Testis (tissue), 3 donors: Measurements from ENCODE around the gene P3R3URF. TPM values are rescaled to one million over a fixed set of nuclear protein-coding genes. Genes with fewer than 3 reads are reported as not detected.
A peak's percentile ranks its signal among the peaks of the same experiment; 100 is the strongest.

ENCODE experiments used
- DNase-seq: peaks from one replicate; pipeline ENCODE4 v3.0.0-alpha.2; 2019
- H3K27ac ChIP-seq, 2 donors: fragments of 200-600 bp; sonication (generic); one replicate each; pipeline ENCODE4 v1.5.1; 2019
- H3K27me3 ChIP-seq: fragments of 200-600 bp; sonication (generic); one replicate; pipeline ENCODE4 v1.5.1; 2019
- H3K36me3 ChIP-seq: fragments of 200-600 bp; sonication (generic); one replicate; pipeline ENCODE4 v1.5.1; 2017; ENCODE audit warnings: low read depth; ENCODE audit errors: missing control alignments
- H3K4me1 ChIP-seq: fragments of 200-600 bp; sonication (generic); one replicate; pipeline ENCODE4 v1.5.1; 2019
- H3K4me3 ChIP-seq, 2 donors: fragments of 200-600 bp; sonication (generic); one replicate each; pipeline ENCODE4 v1.5.1; 2017 to 2019
- H3K9me3 ChIP-seq: fragments of 200-600 bp; sonication (generic); one replicate; pipeline ENCODE4 v1.5.1; 2017
- CTCF ChIP-seq, 3 experiments: fragments of 450-650 bp in 2 of 3; fragments of 200-600 bp in 1 of 3; sonication (generic) in 1 of 3; IDR thresholded peaks; one replicate each; pipeline ENCODE4 v1.5.1; 2016 to 2019; ENCODE audit warnings: antibody characterized with exemption in 3 of 3, mild to moderate bottlenecking in 2 of 3, moderate library complexity in 1 of 3
- POLR2A ChIP-seq: fragments of 450-650 bp; IDR thresholded peaks from one replicate; pipeline ENCODE4 v1.6.1; 2017; ENCODE audit warnings: antibody characterized with exemption, mild to moderate bottlenecking, moderate library complexity
- WGBS, 2 donors: methylation state at CpG; one replicate each; pipeline ENCODE4 v1.1.5; 2018; 5-methylcytosine and 5-hydroxymethylcytosine counted together
- intact Hi-C: fragments of 100-400 bp; cut with DNase I; formaldehyde crosslinking; loops from one replicate; pipeline ENCODE4 v1.15.1; 2023; ENCODE audit warnings: low total_unique reads
- polyA plus RNA-seq: library from polyadenylated mRNA; stranded (reverse); fragments of 350-450 nt; fragmentation: Illumina TruSeq; extraction: RNeasy Lipid Tissue Mini Kit (QIAGEN cat#74804); gene quantifications from one replicate; pipeline ENCODE4 v1.2.3, GENCODE V29; 2014; ENCODE audit warnings: low read depth, low replicate concordance; ENCODE audit not compliant: insufficient read depth
- total RNA-seq, 2 donors: library from RNA; depleted of rRNA; stranded (reverse); fragments of >200 nt; gene quantifications; one replicate each; pipeline ENCODE4 v1.2.3, GENCODE V29; 2016

The P3R3URF gene
- total and polyA plus RNA-seq, 3 donors from 2014 or later = 35.0 to 123 (median 69.1) TPM

GRCh38 chr1:46175243-46175642 is 1.0 kb downstream of the P3R3URF start:
- no peaks in the 10 kb centered on the region for H3K36me3 ChIP-seq
- 70 to 84% methylated on average over 3 of the region's 3 CpGs for WGBS, 2 donors
- DNase-seq = no peak
- H3K27ac ChIP-seq = peak overlapping the region; percentile 9 to 55
- no peak overlapping the region for H3K4me3 ChIP-seq
- no peaks in the 10 kb centered on the region for H3K9me3 ChIP-seq
- intact Hi-C loops = no loop called here
- H3K27me3 ChIP-seq = no peaks in the 10 kb centered on the region
- TF ChIP-seq CTCF (IDR thresholded peaks at IDR 0.05) = no peak
- peaks cover 14% of the 10 kb centered on the region for H3K4me1 ChIP-seq

- DNase-seq = peak; percentile 47
- no peaks in the 10 kb centered on the region for H3K9me3 ChIP-seq
- TF ChIP-seq CTCF (IDR thresholded peaks at IDR 0.05) = no peak
- TF ChIP-seq POLR2A = no peak
- no peaks in the 10 kb centered on the region for H3K27me3 ChIP-seq
- peaks cover 14% of the 10 kb centered on the region for H3K4me1 ChIP-seq
- WGBS, 2 donors = 53% methylated on average over 11 of the region's 11 CpGs
- H3K36me3 ChIP-seq = no peaks in the 10 kb centered on the region
- H3K4me3 ChIP-seq = no peak within 1 kb of the TSS
- H3K27ac ChIP-seq = peak within 1 kb of the TSS; percentile 9 to 55
- intact Hi-C loops = no loop called here
Observed at GRCh38 chr1:46174448-46175231, 1.6 kb downstream of the P3R3URF start, which contains the start of gene TSPAN1. TSS of gene TSPAN1 (plus strand) at chr1:46175087. CDS start at chr1:46181108, 6,021 bp downstream.

- no peak overlapping the region for H3K4me3 ChIP-seq
- H3K27me3 ChIP-seq = no peaks in the 10 kb centered on the region
- H3K36me3 ChIP-seq = no peaks in the 10 kb centered on the region
- 53% methylated on average over 4 of the region's 4 CpGs; no CpG with 5 or more reads in 1 of the 2 donors for WGBS, 2 donors
- no peak overlapping the region for H3K27ac ChIP-seq
- no peaks in the 10 kb centered on the region for H3K9me3 ChIP-seq
- H3K4me1 ChIP-seq = peaks cover 14% of the 10 kb centered on the region
- intact Hi-C loops = no loop called here
- TF ChIP-seq CTCF (IDR thresholded peaks at IDR 0.05) = no peak
- no peak for TF ChIP-seq POLR2A
- DNase-seq = no peak
Observed at GRCh38 chr1:46173361-46173856, 2.9 kb downstream of the P3R3URF start.

GRCh38 chr1:46172321-46172720 is 4.0 kb downstream of the P3R3URF start:
- Histone ChIP-seq H3K9me3 (no peaks in the 10 kb centered on the region), H3K36me3 (no peaks in the 10 kb centered on the region), H3K27ac (no peak overlapping the region), H3K4me1 (peaks cover 14% of the 10 kb centered on the region), H3K27me3 (no peaks in the 10 kb centered on the region), H3K4me3 (no peak overlapping the region)
- intact Hi-C loops = no loop called here
- WGBS, 2 donors = 93 to 96% methylated on average over 4 of the region's 4 CpGs
- DNase-seq = no peak
- TF ChIP-seq POLR2A (no peak), CTCF (IDR thresholded peaks at IDR 0.05) (no peak)
